Endothelial cell of umbilical vein (primary cell): ENCODE measurements around the gene PHOX2A. TPM values are rescaled to one million over a fixed set of nuclear protein-coding genes. Genes with fewer than 3 reads are reported as not detected.

Experiments used
- BruUV-seq: library from RNA; stranded (reverse); fragments of 400-500 nt; replicated peaks from 2 replicates; lab custom pipeline; 2021; lab: Mats Ljungman, UMichigan
- CTCF ChIA-PET: fragments of 300-600, 350-600 bp; sonication (Branson Sonifier 250); formaldehyde crosslinking; loops from one replicate; lab custom pipeline; 2021; ENCODE audit warnings: antibody characterized with exemption, inconsistent platforms; lab: Charles Lee
- POLR2A ChIA-PET: fragments of 300-600, 350-600 bp; sonication (Branson Sonifier 250); formaldehyde crosslinking; loops from one replicate; lab custom pipeline; 2021; ENCODE audit warnings: antibody characterized with exemption, inconsistent platforms; lab: Charles Lee
- DNase-seq: peaks from one replicate; pipeline ENCODE4 v3.0.0-alpha.2; 2011; ENCODE audit warnings: low read depth, low spot score
- FAIRE-seq: peaks from 2 replicates; lab custom pipeline; 2011; peaks lifted over from hg19 to GRCh38; lab: Jason Lieb, UNC
- H2AFZ ChIP-seq: 2 replicates; pipeline ENCODE4 v1.6.0; 2012; ENCODE audit warnings: low read depth, low read length, control low read depth, inconsistent platforms
- H3K27ac ChIP-seq: 2 replicates; pipeline ENCODE4 v1.5.1; 2011; ENCODE audit warnings: low read depth, mild to moderate bottlenecking, control low read depth, low read length, moderate library complexity; ENCODE audit not compliant: insufficient read depth
- H3K27me3 ChIP-seq, 2 experiments: 2 replicates each; pipeline versions ENCODE4 v1.6.0 to v1.6.1; 2011; ENCODE audit warnings: low read length in 2 of 2, mixed read lengths in 1 of 2; ENCODE audit not compliant: control insufficient read depth in 2 of 2, insufficient read depth in 2 of 2
- H3K36me3 ChIP-seq, 2 experiments: 2 replicates in 1 of 2; 3 replicates in 1 of 2; pipeline ENCODE4 v1.5.1; 2011; ENCODE audit warnings: low read length in 2 of 2, mild to moderate bottlenecking in 1 of 2, moderate library complexity in 1 of 2; ENCODE audit not compliant: control insufficient read depth in 2 of 2, insufficient read depth in 2 of 2; ENCODE audit errors: extremely low read depth in 1 of 2
- H3K4me1 ChIP-seq: 3 replicates; pipeline ENCODE4 v1.5.1; 2011; ENCODE audit warnings: mild to moderate bottlenecking, low read length; ENCODE audit not compliant: control insufficient read depth, insufficient read depth; ENCODE audit errors: extremely low read depth
- H3K4me2 ChIP-seq: 2 replicates; pipeline ENCODE4 v1.6.1; 2011; ENCODE audit warnings: low read length, control low read depth, mixed read lengths; ENCODE audit not compliant: insufficient read depth
- H3K4me3 ChIP-seq, 3 experiments: fragments of 200-600 bp in 1 of 3; sonication (generic), shearing (Covaris generic) in 1 of 3; replicated peaks in 1 of 3; 2 replicates each; pipeline ENCODE4 v1.5.1; 2011 to 2016; ENCODE audit warnings: control low read depth in 3 of 3, low read length in 3 of 3, mild to moderate bottlenecking in 2 of 3, inconsistent platforms in 1 of 3, low read depth in 1 of 3, moderate library complexity in 1 of 3; ENCODE audit not compliant: insufficient read depth in 1 of 3
- H3K79me2 ChIP-seq: 2 replicates; pipeline ENCODE4 v1.6.0; 2012; ENCODE audit warnings: low read length, inconsistent platforms; ENCODE audit not compliant: control insufficient read depth, insufficient read depth
- H3K9ac ChIP-seq: replicated peaks from 2 replicates; pipeline ENCODE3; 2011; ENCODE audit warnings: low read length, control low read depth; ENCODE audit not compliant: insufficient read depth; ENCODE audit errors: extremely low read depth
- H3K9me1 ChIP-seq: replicated peaks from 3 replicates; pipeline ENCODE4 v1.6.0; 2011; ENCODE audit warnings: mild to moderate bottlenecking, low read length; ENCODE audit not compliant: control insufficient read depth, insufficient read depth; ENCODE audit errors: extremely low read depth
- H3K9me3 ChIP-seq: replicated peaks from 2 replicates; pipeline ENCODE4 v1.5.1; 2012; ENCODE audit warnings: low read length, inconsistent platforms; ENCODE audit not compliant: control insufficient read depth, insufficient read depth
- H4K20me1 ChIP-seq: replicated peaks from 2 replicates; pipeline ENCODE3; 2011; ENCODE audit warnings: mild to moderate bottlenecking, low read length; ENCODE audit not compliant: control insufficient read depth, insufficient read depth; ENCODE audit errors: extremely low read depth
- CTCF ChIP-seq, 2 donors: IDR thresholded peaks; 1 replicate in 1 of 2; 2 replicates in 1 of 2; pipeline ENCODE4 v1.5.1; 2011; ENCODE audit warnings: low read length in 2 of 2, mild to moderate bottlenecking in 2 of 2, moderate library complexity in 2 of 2, control low read depth in 1 of 2, inconsistent platforms in 1 of 2, low read depth in 1 of 2; ENCODE audit not compliant: insufficient read depth in 1 of 2; ENCODE audit errors: extremely low read depth in 1 of 2
- EZH2 ChIP-seq: IDR thresholded peaks from 2 replicates; pipeline ENCODE4 v1.6.1; 2012; ENCODE audit warnings: borderline replicate concordance, low read depth, mild to moderate bottlenecking, moderate library complexity, low read length, inconsistent platforms; ENCODE audit not compliant: severe bottlenecking
- FOS ChIP-seq: IDR thresholded peaks from 2 replicates; pipeline ENCODE4 v1.6.1; 2011; ENCODE audit warnings: mild to moderate bottlenecking, low read length, moderate library complexity, borderline replicate concordance; ENCODE audit not compliant: insufficient read depth
- GATA2 ChIP-seq: IDR thresholded peaks from 2 replicates; pipeline ENCODE4 v1.7.0; 2011; ENCODE audit warnings: low read depth, mild to moderate bottlenecking, moderate library complexity, mixed read lengths, low read length; ENCODE audit not compliant: insufficient read length, insufficient read depth
- JUN ChIP-seq: IDR thresholded peaks from 2 replicates; pipeline ENCODE4 v1.6.1; 2011; ENCODE audit warnings: borderline replicate concordance, low read depth; ENCODE audit not compliant: insufficient read length, insufficient read depth
- MAX ChIP-seq: IDR thresholded peaks from 2 replicates; pipeline ENCODE4 v1.6.1; 2011; ENCODE audit not compliant: insufficient read depth, insufficient read length
- MYC ChIP-seq: IDR thresholded peaks from one replicate; pipeline ENCODE4 v1.6.1; 2011; ENCODE audit warnings: mild to moderate bottlenecking, low read depth, low read length
- POLR2A ChIP-seq: IDR thresholded peaks from 2 replicates; pipeline ENCODE4 v1.6.1; 2012; ENCODE audit warnings: low read depth, mild to moderate bottlenecking, control low read depth, low read length
- POLR2AphosphoS5 ChIP-seq: IDR thresholded peaks from 2 replicates; pipeline ENCODE4 v1.6.1; 2012; ENCODE audit warnings: low read depth, mild to moderate bottlenecking, control low read depth, low read length, moderate library complexity; ENCODE audit not compliant: insufficient read depth
- dilution Hi-C: fragments of 300-500 bp; cut with MboI; formaldehyde crosslinking; loops from one replicate; pipeline ENCODE4 v1.15.0; 2019; ENCODE audit warnings: low sequenced_read_pairs; ENCODE audit not compliant: extremely low pct_ligation_motif_present
- intact Hi-C: fragments of 100-400 bp; cut with micrococcal nuclease; formaldehyde crosslinking; loops from one replicate; pipeline ENCODE4 v1.10.0; 2022
- polyA plus RNA-seq, 4 experiments: library from polyadenylated mRNA; depleted of rRNA in 3 of 4; stranded (reverse) in 3 of 4; unstranded in 1 of 4; fragments of >200 nt; gene quantifications; 2 replicates each; pipeline versions ENCODE4 v1.2.1 to v1.2.3, GENCODE V29; 2011 to 2012; ENCODE audit warnings: missing spikeins in 1 of 4
- total RNA-seq: library from RNA; stranded (reverse); gene quantifications from 2 replicates; pipeline ENCODE4 v1.2.3, GENCODE V29; 2021

PHOX2A gene
- total and polyA plus RNA-seq, 2 donors (not counting 3 experiments of a cell fraction or from before 2014, with no cell fraction given) = not detected

- no peaks in the 10 kb centered on the region for H4K20me1 ChIP-seq
These were observed 14.5 kb downstream of the PHOX2A start for GRCh38 chr11:72229336-72229924.

GRCh38 chr11:72228844-72229231 is 15.1 kb downstream of the PHOX2A start:
- H3K9me3 ChIP-seq = no peaks in the 10 kb centered on the region
- no peak overlapping the region for H3K27ac ChIP-seq
- H3K4me3 ChIP-seq = no peak overlapping the region
- H4K20me1 ChIP-seq = no peaks in the 10 kb centered on the region
- ChIA-PET POLR2A (no interaction called here), CTCF (interaction anchor here (0.7 to 1.5 kb wide), 3 partner anchors 8 to 85 kb away, joined by 3 to 8 read pairs (median 4); no protein-coding TSS in a partner anchor)
- dilution Hi-C loops (no loop called here), intact Hi-C loops (no loop called here)
- peaks cover 12 to 65% of the 10 kb centered on the region in 2 experiments for H3K36me3 ChIP-seq
- no peak for FAIRE-seq
- H3K79me2 ChIP-seq = peaks cover 21% of the 10 kb centered on the region
- H3K4me1 ChIP-seq = peaks cover 4% of the 10 kb centered on the region
- no peak for DNase-seq
- no peak overlapping the region for H3K4me2 ChIP-seq
- no peak for TF ChIP-seq CTCF (IDR thresholded peaks at IDR 0.05; ENCODE audit: extremely low read depth in 1 of 2, insufficient read depth in 1 of 2, low read depth in 1 of 2, low read length in 2 of 2)
- TF ChIP-seq EZH2 = no peak
- TF ChIP-seq FOS = no peak
- no peak for TF ChIP-seq POLR2AphosphoS5
- no peak for TF ChIP-seq JUN
- TF ChIP-seq MYC = no peak
- TF ChIP-seq POLR2A = no peak
- TF ChIP-seq GATA2 = no peak
- no peak for TF ChIP-seq MAX
- no peaks in the 10 kb centered on the region for H3K27me3 ChIP-seq
- no peaks in the 10 kb centered on the region for H3K9me1 ChIP-seq
- H3K9ac ChIP-seq = no peak overlapping the region
- no peak overlapping the region for H2AFZ ChIP-seq
- no TSS peak for BruUV-seq

More at GRCh38 chr11:72229336-72229924, 14.5 kb downstream of the PHOX2A start:
- Histone ChIP-seq H3K4me3 (no peak overlapping the region), H3K4me1 (peaks cover 4% of the 10 kb centered on the region), H3K9me3 (no peaks in the 10 kb centered on the region), H3K9me1 (no peaks in the 10 kb centered on the region), H2AFZ (no peak overlapping the region), H3K27me3 (no peaks in the 10 kb centered on the region), H3K9ac (no peak overlapping the region), H3K4me2 (no peak overlapping the region), H3K36me3 (peaks cover 12 to 71% of the 10 kb centered on the region in 2 experiments), H3K27ac (no peak overlapping the region), H3K79me2 (peaks cover 16% of the 10 kb centered on the region)
- DNase-seq = no peak
- TF ChIP-seq JUN = no peak
- no peak for TF ChIP-seq POLR2AphosphoS5
- no peak for TF ChIP-seq GATA2
- no TSS peak for BruUV-seq
- ChIA-PET POLR2A (no interaction called here), CTCF (interaction anchor here (0.7 to 0.8 kb wide), 2 partner anchors 9 to 85 kb away, joined by 3 to 5 read pairs; no protein-coding TSS in a partner anchor)
- intact Hi-C loops = no loop called here
- dilution Hi-C loops = no loop called here
- no peak for FAIRE-seq
